CD4-positive, alpha-beta T cell treated with Interleukin-4 for 1 hour (primary cell): Measurements from ENCODE around the gene IL36G.
"Not testable (repeated sequence)": the region's sequence is repeated elsewhere in the genome, so short reads cannot be mapped to it uniquely, and the experiment has no call there.

Experiments used
- DNase-seq, 2 donors: peaks; one replicate each; pipeline ENCODE4 v3.0.0-alpha.2; 2020 to 2022

The IL36G gene

DNA sequence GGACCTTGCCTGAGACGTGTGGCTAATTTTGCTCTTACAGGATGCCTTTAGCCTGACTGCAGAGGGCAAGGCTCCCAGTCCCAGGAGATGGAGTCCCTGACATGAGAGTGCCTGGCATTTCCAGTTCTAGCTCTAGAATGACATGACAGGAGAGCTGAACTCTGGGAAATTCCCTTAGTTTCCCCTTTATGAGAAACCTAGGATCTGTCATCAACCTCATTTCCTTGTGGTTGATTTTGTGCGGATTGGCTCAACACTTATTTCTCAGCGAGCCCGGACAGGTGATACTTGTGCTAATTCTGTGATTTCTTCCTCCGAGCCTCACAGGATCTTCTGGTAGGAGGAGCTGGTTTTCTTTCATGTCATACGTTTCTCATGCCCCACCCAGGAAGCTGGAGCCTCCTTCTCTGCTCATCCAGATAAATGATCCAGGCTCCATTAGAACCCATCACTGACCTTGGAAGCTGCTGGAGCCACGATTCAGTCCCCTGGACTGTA is at the start of gene IL36G:
Gene IL36G (plus strand): TSS at position 448 of the 498 bp plus-strand sequence. CDS start 633 bp downstream, outside the sequence.
- no peak for DNase-seq

DNA sequence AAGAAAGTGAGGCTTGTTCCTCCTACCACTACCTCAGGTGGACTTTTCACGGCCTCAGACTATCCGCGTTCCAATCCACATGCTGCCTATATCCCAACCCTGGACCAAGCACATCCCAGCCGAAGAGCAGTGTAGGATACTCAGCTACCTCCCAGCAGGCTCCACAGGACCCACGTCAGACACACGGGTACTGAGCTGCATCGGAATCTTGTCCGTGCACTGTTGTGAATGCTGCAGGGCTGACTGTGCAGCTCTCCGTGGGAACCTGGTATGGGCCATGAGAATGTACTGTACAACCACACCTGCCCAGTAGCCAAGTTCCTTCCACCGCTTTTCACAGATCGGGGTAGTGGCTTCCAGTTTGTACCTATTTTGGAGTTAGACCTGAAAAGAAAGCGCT is 44.5 kb upstream of the IL36G start:
- DNase-seq, result no peak

- not testable (repeated sequence) for DNase-seq
Observed at GRCh38 chr2:112934117-112934516, 43.7 kb upstream of the IL36G start.

DNA sequence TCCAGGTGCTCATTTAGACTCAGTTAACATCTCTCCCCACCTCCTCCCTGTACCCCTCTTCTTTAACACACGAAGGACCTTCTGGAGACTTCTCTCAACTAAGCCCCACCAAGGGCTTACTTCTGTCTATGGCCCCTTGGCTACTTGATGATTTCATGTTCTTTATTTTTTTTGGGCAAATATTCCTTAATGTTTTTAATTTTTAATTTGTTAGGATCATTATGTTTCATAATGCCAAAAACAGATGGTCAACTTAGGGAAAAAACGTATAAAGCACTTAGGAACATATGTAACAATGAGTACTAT is 40.9 kb upstream of the IL36G start:
- DNase-seq, result no peak

- peak in 1 of 2 donors; percentile 31 for DNase-seq
Observed at GRCh38 chr2:112938904-112939303, 38.9 kb upstream of the IL36G start.

GRCh38 chr2:112939425-112939824 is 38.4 kb upstream of the IL36G start:
- DNase-seq, result no peak

- no peak for DNase-seq
Observed at GRCh38 chr2:112940859-112941625, 36.8 kb upstream of the IL36G start.

DNA sequence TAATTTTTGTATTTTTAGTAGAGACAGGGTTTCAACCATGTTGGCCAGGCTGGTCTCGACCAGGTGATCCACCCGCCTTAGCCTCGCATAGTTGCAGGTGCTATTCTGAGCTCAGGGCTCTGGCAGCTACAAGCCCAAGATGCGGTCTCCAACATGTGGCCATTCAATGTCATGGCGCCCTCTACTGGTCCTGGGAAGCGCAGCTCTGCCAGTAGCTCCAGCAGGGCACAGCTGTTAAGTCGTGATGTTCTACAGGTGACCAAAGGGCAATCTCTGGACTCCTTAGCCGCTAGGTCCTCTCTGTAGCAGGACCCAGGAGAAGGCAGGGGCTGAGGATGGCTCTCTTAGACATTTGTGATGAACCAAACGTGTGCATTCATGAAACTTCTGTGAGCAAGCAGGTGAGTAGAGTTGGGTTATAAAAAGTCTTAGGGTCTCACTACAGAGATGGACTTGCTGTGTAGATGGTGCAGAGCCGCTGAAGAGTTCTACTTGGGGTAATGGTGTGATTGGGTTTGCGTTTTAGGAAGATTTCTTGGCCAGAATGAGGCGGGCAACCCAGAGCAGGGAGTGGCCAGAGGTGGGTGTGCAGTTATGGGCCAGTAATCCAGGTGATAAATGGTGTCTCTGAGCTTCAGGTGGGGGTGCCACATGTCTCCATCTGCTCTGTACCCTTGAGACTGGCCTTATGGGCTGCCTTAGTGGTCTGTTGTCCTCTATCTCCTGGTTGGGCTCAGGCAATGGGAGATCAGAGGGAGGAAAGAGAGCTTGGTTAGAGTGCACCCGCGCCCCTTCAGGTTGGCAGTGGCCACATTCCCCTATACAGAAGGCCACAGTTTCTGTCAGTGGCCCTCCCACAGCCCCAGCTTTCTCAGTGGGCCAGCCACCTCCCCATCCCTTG is 35.8 kb upstream of the IL36G start:
- DNase-seq, result peak; percentile 65 to 68

DNA sequence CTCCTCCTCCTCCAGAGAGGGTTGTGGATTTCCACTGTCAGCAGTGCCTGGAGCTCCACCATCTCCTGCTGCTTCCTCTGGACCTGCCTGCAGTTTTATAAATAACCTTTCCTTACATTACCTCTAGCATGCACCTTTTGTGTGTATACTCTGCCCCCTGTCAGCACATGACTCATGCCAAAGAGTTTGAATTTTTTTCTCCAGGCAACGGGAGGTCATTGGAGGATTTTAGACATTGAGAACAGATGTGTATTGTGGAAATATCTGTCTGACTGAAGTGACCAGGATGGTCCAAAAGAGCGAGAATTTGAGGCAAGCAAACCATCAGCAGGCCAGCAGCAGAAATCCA is 35.2 kb upstream of the IL36G start:
- DNase-seq, result no peak

DNA sequence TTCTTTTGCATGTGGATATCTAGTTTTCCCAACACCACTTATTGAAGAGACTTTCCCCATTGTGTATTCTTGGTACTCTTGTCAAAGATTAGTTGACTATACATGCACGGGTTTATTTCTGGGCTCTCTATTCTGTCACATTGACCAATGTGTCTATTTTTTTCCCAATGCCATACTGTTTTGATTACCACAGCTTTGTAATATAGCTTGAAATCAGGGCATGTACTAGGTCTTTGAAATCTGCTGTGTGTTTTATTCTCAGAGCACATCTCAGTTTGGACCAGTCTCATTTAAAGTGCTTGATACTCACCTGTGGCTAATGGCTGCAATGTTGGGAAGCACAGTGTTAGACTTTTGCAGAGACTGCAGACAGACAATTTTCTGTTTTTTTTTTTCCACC is 32.8 kb upstream of the IL36G start:
- no peak for DNase-seq

GRCh38 chr2:112946086-112946485 is 31.7 kb upstream of the IL36G start:
- DNase-seq, result no peak

DNA sequence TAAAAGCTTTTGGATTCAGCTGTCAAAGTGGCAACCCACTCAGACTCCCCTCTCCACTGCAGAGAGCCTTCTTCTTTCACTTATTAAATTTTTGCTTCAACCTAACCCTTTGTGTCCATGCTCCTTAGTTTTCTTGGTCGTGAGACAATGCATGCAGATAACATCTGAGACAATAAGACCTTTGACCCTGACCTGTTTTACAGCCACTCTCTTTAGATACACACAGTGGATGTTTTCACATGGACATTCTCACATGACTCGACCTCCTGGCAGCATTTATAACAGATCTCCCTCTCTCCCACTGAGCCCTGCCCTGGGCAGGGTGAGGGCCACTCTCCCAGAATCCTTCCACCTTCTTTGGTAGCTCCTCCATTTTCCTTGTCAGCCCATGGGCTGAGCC is 30.4 kb upstream of the IL36G start:
- DNase-seq, result no peak

DNA sequence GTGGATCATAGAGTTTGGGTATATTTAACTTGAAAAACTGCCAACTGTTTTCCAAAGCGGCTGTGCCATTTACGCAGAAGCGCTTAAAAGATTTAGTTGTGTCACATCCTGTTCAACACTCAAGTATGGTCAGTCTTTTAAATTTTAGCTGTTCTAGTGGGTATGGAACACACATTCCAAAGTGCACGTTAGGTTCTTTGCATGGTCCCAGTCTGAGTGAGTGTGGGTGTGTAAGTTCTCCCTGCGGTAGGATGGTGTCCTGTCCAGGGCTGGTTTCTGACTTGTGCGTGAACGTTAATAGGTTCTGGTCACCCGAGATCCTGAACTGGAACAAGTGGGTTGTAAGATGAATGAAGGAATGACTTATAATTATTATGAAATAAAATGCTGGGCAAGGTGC is 28.4 kb upstream of the IL36G start:
- DNase-seq, result no peak

GRCh38 chr2:112954364-112954763 is 23.4 kb upstream of the IL36G start:
- no peak for DNase-seq

GRCh38 chr2:112957511-112957910 is 20.3 kb upstream of the IL36G start:
- DNase-seq, result no peak

DNA sequence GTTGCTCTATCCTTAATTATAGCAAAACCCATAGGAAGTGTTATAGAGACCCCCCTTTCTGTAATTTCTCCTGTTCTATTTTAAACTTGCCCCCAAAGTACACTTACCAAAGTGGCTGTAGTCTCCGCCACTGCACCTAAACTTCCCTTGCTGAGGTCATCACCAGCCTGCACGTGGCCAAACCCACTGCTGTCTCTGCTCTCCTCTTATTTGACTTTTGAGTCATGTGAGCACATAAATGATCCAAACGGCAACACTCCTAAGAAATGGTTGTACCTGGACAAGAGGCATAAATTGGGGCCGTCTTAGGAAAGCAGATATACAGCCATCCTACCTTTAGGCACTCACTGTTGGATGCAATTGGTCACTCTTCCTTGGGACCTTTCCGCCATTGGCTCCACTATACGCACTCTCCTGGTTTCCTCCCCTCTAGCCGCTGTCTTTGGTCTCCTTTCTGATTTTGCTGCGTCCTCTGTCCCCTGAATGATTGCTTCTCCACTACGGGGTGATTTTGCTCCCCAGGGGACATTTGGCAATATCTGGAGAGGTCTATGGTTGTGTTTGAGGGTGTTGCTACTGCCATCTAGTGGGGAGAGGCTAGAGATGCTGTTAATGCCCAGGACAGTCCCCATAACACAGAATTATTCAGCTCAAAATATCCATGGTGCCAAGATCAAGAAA is 19.2 kb upstream of the IL36G start:
- peak; percentile 37 to 59 for DNase-seq

GRCh38 chr2:112959109-112959812 is 18.5 kb upstream of the IL36G start:
- DNase-seq, result no peak

- DNase-seq, result no peak
Observed at GRCh38 chr2:112960230-112960825, 17.5 kb upstream of the IL36G start.

GRCh38 chr2:112962308-112963175 is 15.3 kb upstream of the IL36G start:
- DNase-seq, result no peak

DNA sequence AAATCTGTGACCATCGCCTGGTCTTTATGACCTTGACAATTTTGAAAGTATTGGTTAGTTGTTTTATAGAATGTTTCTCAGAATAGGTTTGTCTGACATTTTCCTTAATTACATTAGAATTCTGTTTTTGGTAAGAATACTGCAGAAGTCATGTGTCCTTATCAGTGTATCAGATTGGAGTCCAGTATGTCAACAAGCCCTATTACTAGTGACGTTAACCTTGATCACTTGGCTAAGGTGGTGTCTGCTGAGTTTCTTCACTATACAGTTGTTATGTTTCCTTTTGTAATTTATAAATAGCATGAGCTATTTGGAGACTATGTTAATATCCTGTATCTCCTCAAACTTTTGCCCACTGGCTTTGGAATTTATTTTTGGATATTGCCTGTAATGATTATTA is 10.8 kb upstream of the IL36G start:
- DNase-seq, result no peak

DNA sequence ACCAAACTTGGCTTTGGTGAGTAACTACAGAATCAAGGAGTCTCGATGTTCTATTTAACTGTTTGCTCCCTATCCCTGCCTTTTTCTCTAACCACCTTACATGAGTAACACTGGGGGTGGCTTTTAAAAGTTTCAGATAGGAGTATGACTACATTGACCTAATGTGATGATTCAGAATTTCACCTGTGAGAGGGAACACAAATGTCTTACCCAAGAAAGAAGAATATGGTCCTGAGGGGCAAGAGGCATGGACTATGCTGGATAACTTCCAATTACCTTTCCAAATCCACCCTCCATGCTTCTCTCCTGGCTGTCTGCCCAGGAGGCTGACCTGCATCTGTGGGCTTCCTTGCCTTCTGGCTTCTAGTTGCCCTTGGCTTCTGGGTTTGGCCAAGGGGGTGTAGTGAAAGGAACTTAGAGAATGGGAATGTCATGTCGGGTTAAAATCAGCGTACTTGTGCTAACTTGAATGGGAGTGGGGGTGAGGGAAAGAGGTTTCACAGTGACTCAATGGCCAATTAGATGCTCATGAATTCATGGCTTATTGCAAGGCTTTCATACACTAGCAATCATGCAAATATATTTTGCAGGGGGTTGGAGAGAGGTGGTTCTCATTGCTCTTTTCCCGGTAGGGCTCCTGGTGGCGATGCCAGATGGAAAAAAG is 5.3 kb upstream of the IL36G start:
- DNase-seq, result no peak
